Stimulated activated CD4-positive, alpha-beta T cell treated with anti-CD3 and anti-CD28 coated beads, Interleukin-4, amount 100 ng/mL, for 4 hours (primary cell): ENCODE data around the gene KIF11.
"Not testable (repeated sequence)": the region's sequence is repeated elsewhere in the genome, so short reads cannot be mapped to it uniquely, and the experiment has no call there.

Source experiments
- DNase-seq, 2 experiments: peaks; one replicate each; pipeline ENCODE4 v3.0.0-alpha.2; 2020

Gene KIF11

DNA sequence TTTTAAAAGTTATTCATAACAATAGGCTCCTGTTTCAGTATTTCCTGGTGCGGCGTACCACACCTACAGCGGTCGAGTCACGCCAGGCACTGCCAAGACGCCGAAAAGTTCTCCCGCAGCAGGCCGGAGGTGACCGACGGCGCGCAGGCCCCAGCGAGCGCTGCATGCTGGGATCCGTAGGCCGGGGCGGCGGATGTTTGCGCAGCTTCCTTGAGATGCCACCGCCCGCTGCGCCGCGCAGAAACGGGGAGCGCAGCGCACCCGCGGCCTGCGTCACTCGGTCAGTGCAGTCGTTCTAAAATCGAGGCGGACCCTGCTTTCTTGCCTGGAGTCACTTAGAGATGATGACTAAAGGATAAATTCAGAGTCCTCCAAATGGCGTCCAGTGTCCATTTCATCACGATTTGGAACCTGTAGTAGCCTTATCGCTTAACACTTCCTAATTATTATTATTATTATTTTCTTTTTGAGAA, 1.3 kb upstream of the KIF11 start:
- DNase-seq = peak; percentile 84 to 86

DNA sequence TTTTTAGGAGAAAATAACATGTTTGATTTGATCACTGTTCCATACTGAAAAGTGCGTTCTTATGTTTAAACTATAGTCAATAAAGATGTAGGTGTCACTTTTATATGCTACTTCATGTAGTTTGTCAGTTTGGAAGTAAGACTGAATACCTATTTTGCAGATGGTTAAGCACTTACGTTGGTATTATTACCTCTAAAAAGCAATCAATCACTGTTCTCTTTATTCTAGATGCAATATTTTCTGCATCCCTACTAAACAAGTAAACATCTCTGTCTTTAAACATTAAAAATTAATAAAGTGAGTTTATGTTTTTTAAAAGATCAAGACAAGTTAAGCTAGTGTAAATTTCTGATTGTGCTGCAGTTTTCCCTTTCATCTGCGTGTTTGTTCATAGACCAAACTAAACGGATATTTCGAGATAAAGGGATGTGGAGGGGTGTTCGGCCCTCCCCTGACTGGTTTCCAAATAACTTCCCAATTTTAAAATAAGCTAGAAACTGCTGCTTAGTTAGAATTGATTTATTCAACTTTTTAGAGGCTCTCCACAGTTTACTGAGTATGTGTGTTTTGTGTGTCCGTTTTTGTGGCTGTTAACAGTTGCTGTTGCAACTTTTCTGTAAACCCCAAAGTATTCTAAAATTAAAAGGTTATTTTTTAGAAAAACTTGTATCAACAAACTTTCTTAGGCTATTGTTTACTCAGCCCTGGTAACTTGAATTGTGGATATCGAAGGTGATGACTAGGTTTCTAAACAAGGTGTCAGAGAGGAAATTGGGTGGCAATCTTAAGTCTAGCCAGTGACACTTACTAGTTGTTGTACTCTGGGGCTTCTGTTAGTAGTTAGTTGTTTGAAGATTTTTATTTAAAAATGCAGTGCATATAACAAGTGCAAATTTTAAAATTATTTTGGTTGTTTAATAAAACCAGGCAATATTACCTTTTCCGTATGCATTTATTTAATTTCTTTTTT, 974 bp downstream of the KIF11 start:
- no peak for DNase-seq

DNA sequence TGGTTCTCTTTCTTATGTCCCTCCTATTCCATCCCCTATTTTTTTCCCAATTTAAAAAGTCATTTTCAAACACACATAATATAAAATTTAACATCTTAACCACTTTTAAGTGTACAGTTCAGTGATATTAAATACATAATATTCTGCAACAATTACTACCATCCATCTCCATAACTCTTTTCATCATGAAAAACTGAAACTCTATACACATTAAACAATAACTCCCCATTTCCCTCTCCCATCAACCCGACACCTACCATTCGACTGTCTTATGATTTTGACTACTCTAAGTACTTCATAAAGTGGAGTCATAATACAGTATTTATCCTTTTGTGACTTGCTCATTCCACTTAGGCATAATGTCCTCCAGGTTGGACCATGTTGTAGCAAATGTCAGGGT, 2.6 kb downstream of the KIF11 start:
- no peak for DNase-seq

DNA sequence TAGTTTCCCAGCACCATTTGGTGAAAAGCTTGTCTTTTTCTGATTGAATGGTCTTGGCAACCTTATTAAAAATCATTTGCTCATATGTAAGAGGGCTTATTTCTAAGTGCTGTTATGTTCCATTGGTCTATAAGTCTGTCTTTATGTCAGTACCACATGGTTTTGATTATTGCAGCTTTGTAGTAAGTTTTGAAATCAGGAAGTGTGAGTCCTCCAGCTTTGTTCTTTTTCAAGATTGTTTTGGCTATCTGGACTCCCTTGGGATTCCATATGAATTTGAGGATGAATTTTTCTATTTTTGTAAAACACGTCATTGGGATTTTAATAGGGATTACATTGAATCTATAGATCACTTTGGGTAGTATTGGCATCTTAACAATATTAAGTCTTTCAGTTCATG, 5.4 kb downstream of the KIF11 start:
- no peak for DNase-seq

DNA sequence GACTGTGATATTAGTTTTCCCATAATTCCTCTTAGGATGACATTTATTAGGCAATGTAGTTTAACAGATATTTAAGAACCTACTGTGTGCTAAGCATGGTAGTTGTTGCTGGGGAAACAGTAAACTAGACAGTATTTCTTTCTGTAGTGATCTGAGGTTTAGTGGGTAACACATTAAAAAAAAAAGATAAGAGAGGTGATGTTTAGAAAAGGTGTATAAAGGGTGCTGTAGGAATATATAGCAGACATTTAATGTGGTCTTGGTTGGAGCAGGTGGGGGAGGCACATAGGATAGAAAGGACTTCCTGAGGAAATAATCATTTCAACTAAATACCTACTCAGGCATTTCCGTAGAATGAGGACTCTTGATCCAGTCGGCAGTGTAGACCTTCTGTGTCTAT, 11.9 kb downstream of the KIF11 start:
- DNase-seq = no peak

DNA sequence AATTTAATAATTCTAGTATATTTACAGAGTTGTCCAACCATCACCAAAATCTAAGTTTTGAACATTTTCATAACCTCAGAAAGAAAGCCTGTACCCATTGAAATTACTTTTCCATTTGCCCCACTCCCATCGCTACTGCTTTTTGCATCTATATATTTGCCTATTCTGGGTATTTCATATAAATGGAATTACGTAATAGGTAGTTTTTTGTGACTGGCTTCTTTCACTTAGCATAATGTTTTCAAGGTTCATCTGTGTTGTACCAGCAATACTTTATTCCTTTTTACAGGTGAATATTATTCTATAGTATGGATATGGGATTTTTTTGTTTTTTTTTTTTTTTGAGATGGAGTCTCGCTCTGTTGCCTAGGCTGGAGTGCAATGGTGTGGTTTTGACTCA, 22.6 kb downstream of the KIF11 start:
- DNase-seq = no peak

- DNase-seq = no peak
Measured at GRCh38 chr10:92619368-92619767, 26.4 kb downstream of the KIF11 start.

DNA sequence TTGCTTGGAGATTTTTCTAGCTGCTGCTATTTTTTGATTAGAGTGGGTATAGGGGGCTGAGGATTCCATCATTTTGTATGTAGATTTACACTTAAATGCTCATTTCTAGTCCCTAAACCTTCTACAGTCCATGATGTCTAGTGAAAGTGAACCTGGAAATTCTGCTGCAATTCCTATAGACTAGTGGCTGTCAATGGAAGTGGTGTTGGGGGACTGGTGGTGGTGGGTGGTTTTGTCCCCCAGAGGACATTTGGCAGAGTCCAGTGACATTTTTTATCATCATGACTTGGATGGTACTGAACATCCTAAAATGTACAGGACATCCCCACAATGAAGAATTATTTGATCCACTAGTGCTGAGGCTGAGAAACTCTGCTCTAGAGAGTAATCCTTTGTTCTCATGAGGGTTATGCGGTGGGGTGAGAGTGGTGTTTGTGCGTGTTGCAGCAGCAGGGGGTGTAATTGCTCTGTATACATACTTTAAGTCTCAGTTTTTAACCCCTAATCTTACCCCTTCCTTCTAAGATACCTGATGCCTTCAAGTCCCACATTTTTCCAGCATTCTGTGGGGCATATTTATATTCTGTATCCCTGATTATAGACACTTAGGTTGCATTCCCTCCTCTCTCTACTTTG, 35.0 kb downstream of the KIF11 start:
- no peak for DNase-seq

DNA sequence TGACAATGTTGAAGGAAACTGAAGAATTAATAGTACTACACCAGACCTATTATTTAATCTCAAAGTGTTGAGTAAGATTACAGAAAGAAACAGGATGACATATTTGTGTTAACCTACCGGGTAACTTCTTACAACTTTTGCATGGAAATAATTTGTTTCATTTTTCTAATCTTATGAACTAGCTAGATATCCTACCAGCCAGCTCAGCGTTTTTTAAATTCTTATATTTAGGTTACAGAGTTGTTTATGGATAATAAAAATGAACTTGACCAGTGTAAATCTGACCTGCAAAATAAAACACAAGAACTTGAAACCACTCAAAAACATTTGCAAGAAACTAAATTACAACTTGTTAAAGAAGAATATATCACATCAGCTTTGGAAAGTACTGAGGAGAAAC, 37.0 kb downstream of the KIF11 start:
- DNase-seq = no peak

- DNase-seq = no peak
Measured at GRCh38 chr10:92638037-92638436, 45.1 kb downstream of the KIF11 start.

- no peak for DNase-seq
Measured at GRCh38 chr10:92640107-92640506, 47.2 kb downstream of the KIF11 start.

GRCh38 chr10:92641492-92641891, 48.6 kb downstream of the KIF11 start:
- DNase-seq = no peak

DNA sequence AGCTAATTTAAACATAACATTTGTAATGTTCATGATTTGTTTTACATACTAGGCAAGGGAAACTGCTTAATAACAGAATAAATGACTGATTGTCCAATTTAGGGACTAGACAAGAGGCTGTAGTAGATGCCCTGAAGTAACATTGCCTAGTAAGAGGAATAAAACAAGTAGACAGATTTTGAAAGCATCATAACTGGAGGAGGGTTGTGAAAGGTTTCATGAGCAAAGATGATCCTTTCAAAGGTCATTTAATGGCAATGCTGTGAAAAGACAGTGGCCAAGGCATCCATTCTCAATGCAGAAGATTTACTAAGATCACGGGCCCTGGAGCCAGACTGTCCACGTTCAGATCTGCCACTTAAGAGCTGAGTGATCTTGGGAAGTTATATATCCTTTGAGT, 52.0 kb downstream of the KIF11 start:
- DNase-seq = no peak

GRCh38 chr10:92650864-92651263, 57.9 kb downstream of the KIF11 start:
- not testable (repeated sequence) for DNase-seq

DNA sequence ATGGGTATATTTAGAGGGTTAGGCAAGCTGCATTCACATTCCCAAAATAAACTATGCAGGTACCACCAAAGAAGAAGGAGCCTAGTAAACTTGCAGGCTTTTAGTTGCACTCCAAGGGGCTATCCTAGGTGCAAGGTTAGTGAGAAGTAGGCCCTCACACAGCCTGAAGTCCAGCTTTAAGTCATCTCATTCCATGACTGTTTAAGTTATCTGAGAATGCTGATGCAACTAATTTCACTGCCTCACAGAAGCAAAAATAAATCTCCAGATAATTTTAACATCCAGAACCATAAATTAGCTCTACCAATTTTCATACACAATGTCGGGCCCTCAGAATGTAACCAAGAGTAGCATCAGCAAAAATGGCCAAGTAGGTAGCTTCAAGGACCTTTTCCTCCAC, 62.5 kb downstream of the KIF11 start:
- DNase-seq = no peak

- no peak for DNase-seq
Measured at GRCh38 chr10:92656266-92656961, 63.5 kb downstream of the KIF11 start.

DNA sequence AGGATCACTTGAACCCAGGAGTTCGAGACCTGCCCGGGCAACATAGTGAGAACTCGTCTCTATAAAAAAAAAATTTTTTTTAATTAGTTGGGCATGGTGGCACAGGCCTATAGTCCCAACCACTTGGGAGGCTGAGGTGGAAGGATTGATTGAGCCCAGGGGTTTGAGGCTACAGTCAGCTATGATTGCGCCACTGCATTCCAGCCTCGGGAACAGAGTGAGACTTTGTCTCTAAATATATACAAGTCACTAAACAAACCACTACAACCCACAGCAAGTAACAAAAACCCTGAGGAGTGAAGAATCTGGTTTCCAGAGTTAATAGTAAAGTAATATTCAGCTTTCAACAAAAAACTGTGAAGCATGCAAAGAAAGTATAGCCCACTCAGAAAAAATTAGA, 64.1 kb downstream of the KIF11 start:
- DNase-seq = no peak

- no peak for DNase-seq
Measured at GRCh38 chr10:92662848-92663247, 69.9 kb downstream of the KIF11 start.

GRCh38 chr10:92664322-92664721, 71.4 kb downstream of the KIF11 start:
- DNase-seq = no peak

DNA sequence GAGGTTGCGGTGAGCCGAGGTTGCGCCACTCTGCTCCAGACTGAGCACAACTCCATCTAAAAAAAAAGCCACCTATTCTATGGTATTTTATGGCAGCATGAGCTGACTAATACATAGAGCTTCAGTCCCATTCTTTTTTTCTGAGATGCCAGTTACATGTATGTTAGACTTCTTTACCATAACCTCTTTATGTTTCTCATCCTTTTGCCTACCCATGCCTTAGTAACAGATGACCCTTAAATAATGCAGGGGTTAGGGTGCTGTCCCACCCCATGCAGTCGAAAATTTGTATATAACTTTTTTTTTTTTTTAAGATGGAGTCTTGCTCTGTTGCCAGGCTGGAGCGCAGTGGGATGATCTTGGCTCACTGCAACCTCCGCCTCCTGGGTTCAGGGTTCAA, 74.1 kb downstream of the KIF11 start:
- no peak for DNase-seq

- DNase-seq = no peak
Measured at GRCh38 chr10:92677708-92678107, 84.8 kb downstream of the KIF11 start.

GRCh38 chr10:92678206-92678605, 85.3 kb downstream of the KIF11 start:
- no peak for DNase-seq

DNA sequence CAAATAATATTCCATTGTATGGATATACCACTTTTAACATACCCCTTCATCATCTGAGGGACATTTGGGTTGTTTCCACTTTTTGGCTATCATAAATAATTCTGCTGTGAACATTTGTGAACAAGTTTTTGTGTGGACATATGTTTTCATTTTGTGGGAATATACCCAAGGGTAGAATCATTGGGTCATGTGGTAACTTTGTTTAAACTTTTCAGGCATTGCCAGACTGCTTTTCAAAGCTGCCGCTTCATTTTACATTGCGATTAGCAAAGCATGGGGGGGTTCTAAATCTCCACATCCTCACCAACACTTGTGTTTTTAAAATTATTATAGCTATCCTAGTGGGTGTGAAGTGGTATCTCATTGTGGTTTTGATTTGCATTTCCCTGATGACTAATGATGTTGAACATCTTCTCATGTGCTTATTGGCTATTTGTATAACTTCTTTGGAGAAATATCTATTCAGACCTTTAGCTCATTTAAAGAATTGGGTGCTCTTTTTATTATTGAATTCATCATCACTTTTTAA, 88.4 kb downstream of the KIF11 start:
- no peak for DNase-seq

- DNase-seq = no peak
Measured at GRCh38 chr10:92688573-92688926, 95.6 kb downstream of the KIF11 start.
